HepG2 (cell line): Measurements from ENCODE around the gene SKI. TPM values are rescaled to one million over a fixed set of nuclear protein-coding genes. Genes with fewer than 3 reads are reported as not detected.

Experiments
- ATF1 ChIP-seq: IDR thresholded peaks from 2 replicates; pipeline ENCODE4 v1.6.1; 2016; ENCODE audit warnings: mild to moderate bottlenecking, control low read depth
- ETV6 ChIP-seq: sonication (generic); formaldehyde crosslinking; conservative IDR thresholded peaks from 2 replicates; pipeline ENCODE4 v1.4.0; 2020; ENCODE audit warnings: missing genetic modification reagents
- GATAD1 ChIP-seq: IDR thresholded peaks from 2 replicates; pipeline ENCODE4 v1.6.1; 2016; ENCODE audit warnings: missing genetic modification reagents, missing compliant biosample characterization
- KAT7 ChIP-seq: IDR thresholded peaks from 2 replicates; pipeline ENCODE4 v1.6.1; 2018; ENCODE audit warnings: borderline replicate concordance, missing compliant biosample characterization
- SAP130 ChIP-seq: IDR thresholded peaks from 2 replicates; pipeline ENCODE4 v1.6.1; 2016; ENCODE audit warnings: low read depth
- ZBTB10 ChIP-seq: sonication (generic); formaldehyde crosslinking; IDR thresholded peaks from 2 replicates; pipeline ENCODE4 v1.4.0; 2020; ENCODE audit warnings: missing genetic modification reagents, borderline replicate concordance
- ZBTB43 ChIP-seq: sonication (generic); formaldehyde crosslinking; conservative IDR thresholded peaks from 2 replicates; pipeline ENCODE4 v1.4.0; 2020; ENCODE audit warnings: missing genetic modification reagents
- ZNF256 ChIP-seq: sonication (generic); formaldehyde crosslinking; conservative IDR thresholded peaks from 2 replicates; pipeline ENCODE4 v1.4.0; 2020; ENCODE audit warnings: missing genetic modification reagents
- ZNF264 ChIP-seq: sonication (generic); formaldehyde crosslinking; IDR thresholded peaks from 2 replicates; pipeline ENCODE4 v1.4.0; 2020; ENCODE audit warnings: missing genetic modification reagents
- ZNF30 ChIP-seq: sonication (generic); formaldehyde crosslinking; IDR thresholded peaks from 2 replicates; pipeline ENCODE4 v1.5.0; 2020; ENCODE audit warnings: mild to moderate bottlenecking, missing genetic modification reagents
- ZNF414 ChIP-seq: sonication (generic); formaldehyde crosslinking; IDR thresholded peaks from 2 replicates; pipeline ENCODE4 v1.5.0; 2020; ENCODE audit warnings: missing genetic modification reagents
- ZNF441 ChIP-seq: sonication (generic); formaldehyde crosslinking; IDR thresholded peaks from 2 replicates; pipeline ENCODE4 v1.7.0; 2021; ENCODE audit warnings: missing genetic modification reagents, borderline replicate concordance
- polyA plus RNA-seq, 8 experiments: library from polyadenylated mRNA; depleted of rRNA in 3 of 8; stranded (reverse) in 7 of 8; unstranded in 1 of 8; fragments of >200 nt; fragmentation: Illumina TruSeq in 4 of 8; extraction: Trizol in 4 of 8; gene quantifications; 2 replicates each; pipeline versions ENCODE4 v1.2.1 to v1.2.3, GENCODE V29; 2011 to 2016; ENCODE audit warnings: low read depth in 4 of 8, missing spikeins in 1 of 8, mixed read lengths in 1 of 8; ENCODE audit not compliant: insufficient read depth in 1 of 8
- total RNA-seq, 5 experiments: library from RNA; depleted of rRNA; stranded (reverse); fragments of >200 nt; fragmentation: Illumina TruSeq; extraction: Trizol; gene quantifications; 2 replicates each; pipeline ENCODE4 v1.2.3, GENCODE V29; 2016; ENCODE audit warnings: low read depth in 1 of 5

The SKI gene
- total and polyA plus RNA-seq, 2 of the 13 experiments (the other 11 are each of a cell fraction or from before 2014, with no cell fraction given), result 4.7 to 6.9 TPM

- TF ChIP-seq ZBTB10 (CRISPR knock-in tag) (no peak), KAT7 (CRISPR knock-in tag) (0 out of 2 replicates have a peak, but pooled peaks have one; percentile 16), SAP130 (CRISPR knock-in tag) (peak; percentile 50), ATF1 (CRISPR knock-in tag) (no peak), ETV6 (CRISPR knock-in tag) (0 out of 2 replicates have a peak, but pooled peaks have one; percentile 7), ZBTB43 (0 out of 2 replicates have a peak, but pooled peaks have one; percentile 8), ZNF256 (CRISPR knock-in tag) (no peak), ZNF441 (no peak), ZNF264 (CRISPR knock-in tag) (peak; percentile 22; the same call in 1 of the 2 replicates), GATAD1 (no peak; the same call in 1 of the 2 replicates), ZNF414 (CRISPR knock-in tag) (0 out of 2 replicates have a peak, but pooled peaks have one; percentile 9), ZNF30 (CRISPR knock-in tag) (no peak)
Observed at GRCh38 chr1:2234762-2235113, 6.6 kb downstream of the SKI start (continued).
